HCT116 (cell line): Measurements from ENCODE around the gene ZSCAN26. TPM values are rescaled to one million over a fixed set of nuclear protein-coding genes. Genes with fewer than 3 reads are reported as not detected.
A peak's percentile ranks its signal among the peaks of the same experiment; 100 is the strongest.

Source experiments
- ATAC-seq: fragments of 200-7000 bp; cut with Tn5 transposase; 2 replicates; pipeline ENCODE4 v1.9.1; 2020; ENCODE audit warnings: mild to moderate bottlenecking, moderate library complexity
- BruUV-seq: library from RNA; stranded (reverse); fragments of 400-500 nt; replicated peaks from 2 replicates; lab custom pipeline; 2021; lab: Mats Ljungman, UMichigan
- CTCF ChIA-PET: fragments of 300-600 bp; sonication (Branson Sonifier 250); formaldehyde crosslinking; loops from one replicate; lab custom pipeline; 2021; ENCODE audit warnings: antibody characterized with exemption; lab: Charles Lee
- POLR2A ChIA-PET: fragments of 300-600, 350-600 bp; sonication (Branson Sonifier 250); formaldehyde crosslinking; loops from one replicate; lab custom pipeline; 2021; ENCODE audit warnings: antibody characterized with exemption; lab: Charles Lee
- RAD21 ChIA-PET, 2 experiments: fragments of 300-600 bp; sonication (Branson Sonifier 250); formaldehyde crosslinking; loops; one replicate each; lab custom pipeline; 2023; ENCODE audit warnings: low total read pairs in 2 of 2; ENCODE audit not compliant: uncharacterized antibody in 2 of 2, unreplicated experiment in 2 of 2, low non-redundant PET in 1 of 2; lab: Charles Lee
- DNase-seq: peaks from one replicate; pipeline ENCODE4 v3.0.0-alpha.2; 2010; ENCODE audit warnings: low read depth, low spot score
- H2AFZ ChIP-seq: fragments of 200-600 bp; shearing (Covaris generic), sonication (generic); 2 replicates; pipeline ENCODE4 v1.6.1; 2017; ENCODE audit warnings: low read depth, mixed run types, mixed read lengths, antibody characterized with exemption, low read length; ENCODE audit not compliant: poor library complexity, severe bottlenecking
- H3K27ac ChIP-seq: 2 replicates; pipeline ENCODE4 v1.5.1; 2012; ENCODE audit warnings: low read depth, low read length
- H3K27me3 ChIP-seq: fragments of 200-600 bp; sonication (generic); 2 replicates; pipeline ENCODE4 v1.6.1; 2016; ENCODE audit warnings: mixed run types, low read length, mixed read lengths; ENCODE audit not compliant: insufficient read depth
- H3K36me3 ChIP-seq, 2 experiments: fragments of 200-500 bp in 1 of 2; fragments of 200-600 bp in 1 of 2; sonication (Bioruptor generic) in 1 of 2; sonication (generic) in 1 of 2; 2 replicates each; pipeline versions ENCODE4 v1.5.1 to v1.6.1; 2014 to 2016; ENCODE audit warnings: low read length in 2 of 2, inconsistent platforms in 1 of 2, mixed read lengths in 1 of 2, mixed run types in 1 of 2; ENCODE audit not compliant: insufficient read depth in 2 of 2, control insufficient read depth in 1 of 2
- H3K4me1 ChIP-seq, 2 experiments: fragments of 200-600 bp in 1 of 2; sonication (generic) in 1 of 2; 2 replicates each; pipeline versions ENCODE4 v1.5.1 to v1.6.1; 2012 to 2017; ENCODE audit warnings: low read length in 2 of 2, inconsistent platforms in 1 of 2, mild to moderate bottlenecking in 1 of 2, mixed read lengths in 1 of 2, mixed run types in 1 of 2, moderate library complexity in 1 of 2; ENCODE audit not compliant: insufficient read depth in 2 of 2, control insufficient read depth in 1 of 2
- H3K4me2 ChIP-seq: fragments of 200-600 bp; sonication (generic); 2 replicates; pipeline ENCODE4 v1.6.1; 2017; ENCODE audit warnings: mixed run types, low read length, mixed read lengths
- H3K4me3 ChIP-seq, 2 experiments: fragments of 200-600 bp in 1 of 2; sonication (generic) in 1 of 2; replicated peaks in 1 of 2; 2 replicates each; pipeline ENCODE4 v1.5.1; 2011 to 2016; ENCODE audit warnings: low read length in 2 of 2, control low read depth in 1 of 2, low read depth in 1 of 2, mild to moderate bottlenecking in 1 of 2, mixed read lengths in 1 of 2, mixed run types in 1 of 2
- H3K79me2 ChIP-seq: fragments of 200-600 bp; sonication (generic); 2 replicates; pipeline ENCODE4 v1.6.1; 2017; ENCODE audit warnings: mild to moderate bottlenecking, mixed run types, low read length, moderate library complexity, mixed read lengths; ENCODE audit not compliant: insufficient read depth
- H3K9ac ChIP-seq: fragments of 200-600 bp; sonication (generic); 2 replicates; pipeline ENCODE4 v1.6.1; 2016; ENCODE audit warnings: low read length, mixed read lengths
- H3K9me2 ChIP-seq: fragments of 200-600 bp; sonication (generic), shearing (Covaris generic); 2 replicates; pipeline ENCODE4 v1.6.1; 2017; ENCODE audit warnings: mixed run types, mild to moderate bottlenecking, moderate library complexity; ENCODE audit not compliant: insufficient read depth
- H3K9me3 ChIP-seq, 2 experiments: fragments of 200-500 bp in 1 of 2; fragments of 200-600 bp in 1 of 2; sonication (Bioruptor generic) in 1 of 2; sonication (generic) in 1 of 2; 2 replicates each; pipeline ENCODE4 v1.6.1; 2014 to 2017; ENCODE audit warnings: low read length in 2 of 2, mixed read lengths in 2 of 2, inconsistent platforms in 1 of 2, low read depth in 1 of 2, mild to moderate bottlenecking in 1 of 2, mixed run types in 1 of 2, moderate library complexity in 1 of 2; ENCODE audit not compliant: control insufficient read depth in 1 of 2, insufficient read depth in 1 of 2
- H4K20me1 ChIP-seq: fragments of 200-600 bp; sonication (generic), shearing (Covaris generic); 2 replicates; pipeline ENCODE4 v1.6.1; 2017; ENCODE audit warnings: mixed run types, mild to moderate bottlenecking, moderate library complexity; ENCODE audit not compliant: insufficient read depth
- ATF3 ChIP-seq: IDR thresholded peaks from 2 replicates; pipeline ENCODE4 v1.6.1; 2012
- ELF1 ChIP-seq: IDR thresholded peaks from 2 replicates; pipeline ENCODE4 v1.6.1; 2012; ENCODE audit warnings: low read depth, borderline replicate concordance
- EZH2 ChIP-seq: fragments of 200-600 bp; sonication (generic); IDR thresholded peaks from 2 replicates; pipeline ENCODE4 v1.6.1; 2017; ENCODE audit warnings: antibody characterized with exemption, mixed run types
- FOSL1 ChIP-seq: IDR thresholded peaks from 2 replicates; pipeline ENCODE4 v1.6.1; 2012; ENCODE audit warnings: low read depth
- POLR2A ChIP-seq: IDR thresholded peaks from 2 replicates; pipeline ENCODE4 v1.7.0; 2011; ENCODE audit warnings: borderline replicate concordance; ENCODE audit not compliant: insufficient read depth, insufficient read length; ENCODE audit errors: extremely low read depth
- POLR2AphosphoS5 ChIP-seq: IDR thresholded peaks from 2 replicates; pipeline ENCODE4 v1.6.1; 2011; ENCODE audit warnings: mild to moderate bottlenecking, low read depth, low read length, moderate library complexity
- SRF ChIP-seq: IDR thresholded peaks from 2 replicates; pipeline ENCODE4 v1.6.1; 2012; ENCODE audit warnings: low read depth
- ZFX ChIP-seq: fragments of 450-650 bp; IDR thresholded peaks from 2 replicates; pipeline ENCODE4 v1.6.1; 2017
- intact Hi-C: fragments of 100-400 bp; cut with micrococcal nuclease; formaldehyde crosslinking; loops from 2 replicates; pipeline ENCODE4 v1.10.0; 2022
- total RNA-seq: library from RNA; stranded (reverse); gene quantifications from one replicate; pipeline ENCODE4 v1.2.1, GENCODE V29; 2021; ENCODE audit not compliant: unreplicated experiment
- TF ChIP-seq, protein P1 (sequence below): IDR thresholded peaks from 2 replicates; pipeline ENCODE4 v1.6.1; 2011; ENCODE audit warnings: mild to moderate bottlenecking, low read length, moderate library complexity; ENCODE audit not compliant: insufficient replicate concordance; ENCODE audit errors: extremely low read depth

The ZSCAN26 gene
- total RNA-seq, 1 experiment from 2014 or later: 10.3 TPM

GRCh38 chr6:28251661-28252008, 15.3 kb upstream of the ZSCAN26 start:
- intact Hi-C loops: loop anchor here (1.0 kb wide), 3 partner anchors 16 to 115 kb away; partner anchors contain the start of gene ZSCAN26

More at GRCh38 chr6:28251661-28252008, 15.3 kb upstream of the ZSCAN26 start:
- TF ChIP-seq ZFX (no peak), SRF (no peak), ATF3 (no peak), EZH2 (no peak), POLR2AphosphoS5 (no peak), POLR2A (no peak), ELF1 (no peak), FOSL1 (no peak)
- TF ChIP-seq, protein P1, sequence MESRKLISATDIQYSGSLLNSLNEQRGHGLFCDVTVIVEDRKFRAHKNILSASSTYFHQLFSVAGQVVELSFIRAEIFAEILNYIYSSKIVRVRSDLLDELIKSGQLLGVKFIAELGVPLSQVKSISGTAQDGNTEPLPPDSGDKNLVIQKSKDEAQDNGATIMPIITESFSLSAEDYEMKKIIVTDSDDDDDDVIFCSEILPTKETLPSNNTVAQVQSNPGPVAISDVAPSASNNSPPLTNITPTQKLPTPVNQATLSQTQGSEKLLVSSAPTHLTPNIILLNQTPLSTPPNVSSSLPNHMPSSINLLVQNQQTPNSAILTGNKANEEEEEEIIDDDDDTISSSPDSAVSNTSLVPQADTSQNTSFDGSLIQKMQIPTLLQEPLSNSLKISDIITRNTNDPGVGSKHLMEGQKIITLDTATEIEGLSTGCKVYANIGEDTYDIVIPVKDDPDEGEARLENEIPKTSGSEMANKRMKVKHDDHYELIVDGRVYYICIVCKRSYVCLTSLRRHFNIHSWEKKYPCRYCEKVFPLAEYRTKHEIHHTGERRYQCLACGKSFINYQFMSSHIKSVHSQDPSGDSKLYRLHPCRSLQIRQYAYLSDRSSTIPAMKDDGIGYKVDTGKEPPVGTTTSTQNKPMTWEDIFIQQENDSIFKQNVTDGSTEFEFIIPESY: no peak
- TF ChIP-seq, all 23 proteins: peak for 0
- H3K79me2 ChIP-seq: peaks cover 12% of the 10 kb centered on the region
- peak overlapping the region; percentile 81 for H3K9ac ChIP-seq
- peak; percentile 48 for ATAC-seq
- BruUV-seq: TSS peak; percentile 59
- ChIA-PET POLR2A (interaction anchor here (1.2 to 2.5 kb wide), 3 partner anchors 13 to 110 kb away, joined by 11 to 13 read pairs (median 12); partner anchors contain the start of genes ZKSCAN8 and ZSCAN26), RAD21 (interaction anchor here (1.0 to 1.3 kb wide), 4 partner anchors 15 to 132 kb away, joined by 3 to 5 read pairs (median 4); partner anchors contain the start of gene ZSCAN26 (in 1 of the 2)), CTCF (interaction anchor here (1.6 kb wide), 1 partner anchor 104 kb away, joined by 9 read pairs; no protein-coding TSS in a partner anchor)
- no peaks in the 10 kb centered on the region for H3K9me3 ChIP-seq
- H4K20me1 ChIP-seq: no peaks in the 10 kb centered on the region
- no peaks in the 10 kb centered on the region for H3K27me3 ChIP-seq
- H3K27ac ChIP-seq: peak overlapping the region; percentile 44
- peaks cover 0 to 4% of the 10 kb centered on the region in 2 experiments; a peak in 1 of 4 replicates for H3K36me3 ChIP-seq
- DNase-seq: no peak
- H3K9me2 ChIP-seq: no peaks in the 10 kb centered on the region
- peak overlapping the region; percentile 86 for H3K4me2 ChIP-seq
- H3K4me3 ChIP-seq: peak overlapping the region; percentile 97 to 98
- peak overlapping the region; percentile 85 for H2AFZ ChIP-seq
- H3K4me1 ChIP-seq: peaks cover 7 to 15% of the 10 kb centered on the region in 2 experiments; a peak in 3 of 4 replicates
